ENCODE data around the gene SLC22A4.

Gene SLC22A4

GRCh38 chr5:132299917-132300316 lies 5.7 kb downstream of the SLC22A4 start:
- no peak for DNase-seq (ENCODE audit: low read depth in 3 of 3)

GRCh38 chr5:132300577-132301343 lies 6.6 kb downstream of the SLC22A4 start:
- no peak for DNase-seq (ENCODE audit: low read depth in 3 of 3)

- DNase-seq (ENCODE audit: low read depth in 3 of 3): no peak
These were observed 7.4 kb downstream of the SLC22A4 start for GRCh38 chr5:132301344-132302271.

DNA sequence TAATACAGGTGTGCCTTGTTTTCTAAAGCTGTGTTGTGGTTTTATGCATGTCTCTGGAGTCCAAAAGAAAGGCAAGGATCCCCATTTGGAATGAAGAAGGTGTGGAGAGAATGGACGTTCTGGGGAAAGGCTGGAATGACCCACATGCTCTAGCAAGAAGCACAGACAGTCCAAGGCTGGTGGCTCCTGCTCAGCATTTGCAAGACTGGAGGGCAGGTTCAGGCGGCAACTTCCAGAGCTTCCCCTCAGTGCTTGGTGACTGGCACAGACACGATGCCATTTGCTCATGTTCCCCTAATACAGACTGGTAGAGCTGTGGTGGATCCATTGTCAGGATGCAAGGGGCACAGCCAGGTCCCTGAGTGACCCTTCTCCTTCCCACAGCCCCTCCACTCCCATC lies 8.2 kb downstream of the SLC22A4 start:
- no peak for DNase-seq (ENCODE audit: low read depth in 3 of 3)

DNA sequence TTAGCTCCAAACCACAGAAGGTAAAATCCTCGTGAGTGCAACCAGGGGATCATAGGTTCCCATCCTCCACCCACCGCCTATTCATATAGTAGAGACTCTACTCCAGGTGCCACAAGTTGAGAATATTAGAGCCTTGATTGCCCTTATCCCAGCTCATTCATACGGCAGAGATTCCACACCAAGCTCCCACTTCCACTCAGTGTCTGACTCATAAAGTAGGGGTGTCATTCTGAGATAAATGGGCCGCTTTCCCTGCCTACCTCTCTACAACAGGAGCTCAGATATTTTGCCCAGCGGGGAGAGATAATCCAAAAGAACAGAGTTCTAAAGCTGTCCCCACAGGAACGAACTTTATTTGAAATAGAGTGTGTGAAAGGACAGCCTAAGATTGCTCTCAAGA lies 9.4 kb downstream of the SLC22A4 start:
- no peak for DNase-seq (ENCODE audit: low read depth in 3 of 3)

DNA sequence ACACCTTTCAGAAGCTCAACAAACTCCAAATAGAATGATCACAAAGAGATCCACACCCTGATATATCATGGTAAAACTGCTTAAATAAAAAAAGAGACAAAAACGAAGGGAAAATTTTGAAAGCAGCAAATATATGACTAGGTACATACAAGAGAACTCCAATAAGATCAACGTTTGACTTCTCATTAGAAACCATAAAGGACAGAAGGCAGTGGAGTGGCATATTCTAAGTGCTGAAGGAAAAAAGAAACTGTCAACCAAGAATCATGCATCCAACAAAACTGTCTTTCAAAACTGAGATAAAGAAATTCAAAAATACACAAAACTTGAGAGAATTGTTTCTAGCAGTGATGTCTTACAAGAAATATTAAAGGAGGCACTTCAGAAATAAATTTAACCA lies 11.2 kb downstream of the SLC22A4 start:
- DNase-seq (ENCODE audit: low read depth in 3 of 3): no peak

DNA sequence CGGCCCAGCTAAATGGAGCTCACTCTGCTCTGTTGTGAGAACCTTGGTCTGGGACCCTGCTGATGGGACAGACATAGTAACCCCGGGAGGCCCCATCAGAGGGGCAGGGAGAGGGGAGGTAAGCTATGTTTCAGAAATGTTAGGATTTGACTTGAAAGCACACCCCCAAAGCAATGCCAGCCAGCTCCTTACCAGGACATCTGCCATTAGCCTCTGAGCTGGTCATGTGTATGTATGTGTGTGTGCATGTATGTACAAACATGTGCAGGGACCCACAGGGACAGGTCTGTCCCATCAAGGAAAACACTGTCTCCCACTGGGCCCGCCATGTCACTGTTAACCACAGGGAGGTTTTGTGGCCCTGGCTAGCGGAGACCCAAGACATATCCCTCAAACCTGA lies 14.5 kb downstream of the SLC22A4 start:
- DNase-seq (ENCODE audit: low read depth in 3 of 3): no peak

- no peak for DNase-seq (ENCODE audit: low read depth in 3 of 3)
These were observed 15.5 kb downstream of the SLC22A4 start for GRCh38 chr5:132309679-132310078.

DNA sequence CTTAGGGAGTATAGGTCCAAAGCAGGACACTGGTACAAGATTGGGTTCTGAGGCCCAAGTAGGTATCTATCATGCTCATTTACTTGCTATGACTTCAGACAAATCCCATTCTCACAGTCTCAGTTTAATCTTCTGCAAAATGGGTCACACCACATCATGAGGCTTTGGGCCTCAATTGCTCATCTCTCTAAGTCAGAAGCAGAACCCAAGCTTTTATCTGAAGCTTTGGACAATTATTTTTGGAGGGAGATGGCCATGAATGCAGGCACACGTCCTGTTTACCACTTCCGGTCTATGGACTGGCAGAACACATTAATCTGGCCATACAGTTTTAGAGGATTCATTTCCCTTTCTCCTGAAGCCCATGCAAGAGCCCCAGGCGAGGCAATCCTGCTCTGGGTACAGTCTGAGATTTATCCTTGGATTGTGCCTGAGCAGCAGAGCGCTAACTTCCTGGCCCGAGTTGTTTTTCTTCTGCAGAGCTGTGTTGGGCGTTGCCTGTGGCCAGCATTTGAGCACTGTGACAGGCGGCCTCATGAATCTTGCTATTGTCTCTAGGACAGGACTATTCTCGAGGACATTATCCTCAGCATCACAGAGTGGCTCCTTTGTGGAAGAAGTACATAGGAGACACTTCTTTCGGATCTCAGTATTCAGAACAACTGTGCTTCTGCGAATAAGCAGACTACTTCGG lies 16.1 kb downstream of the SLC22A4 start:
- DNase-seq (ENCODE audit: low read depth in 3 of 3): no peak

GRCh38 chr5:132313366-132313765 lies 19.2 kb downstream of the SLC22A4 start:
- no peak for DNase-seq (ENCODE audit: low read depth in 3 of 3)

GRCh38 chr5:132313961-132314432 lies 19.8 kb downstream of the SLC22A4 start:
- DNase-seq (ENCODE audit: low read depth in 3 of 3): no peak

DNA sequence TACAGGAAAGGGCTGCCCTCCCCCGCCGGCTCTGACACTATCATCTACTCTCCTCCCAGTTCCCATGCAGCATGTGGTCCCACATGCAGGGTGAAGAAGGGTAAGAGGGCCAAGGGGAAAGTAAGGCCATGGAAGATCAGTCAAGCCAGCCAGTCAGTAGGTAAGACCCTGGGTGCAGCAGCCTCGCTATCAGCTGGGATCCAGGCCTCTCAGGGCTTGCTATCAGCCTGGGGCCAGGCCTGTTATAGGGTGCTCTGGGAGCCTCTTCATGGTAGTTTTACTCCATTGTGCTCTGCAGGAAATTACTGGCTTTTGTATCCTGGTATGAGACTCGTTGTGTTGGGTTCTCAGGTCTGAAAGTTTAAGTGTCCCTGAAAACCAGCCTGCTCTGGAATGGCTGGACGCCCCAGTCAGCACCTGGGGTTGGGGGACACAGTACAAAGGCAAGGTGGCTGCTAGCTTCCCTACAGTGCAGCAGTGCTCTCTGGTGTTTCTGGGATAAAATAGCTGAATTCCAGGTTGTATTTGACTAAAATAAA lies 21.4 kb downstream of the SLC22A4 start:
- no peak for DNase-seq (ENCODE audit: low read depth in 3 of 3)

GRCh38 chr5:132319975-132320374 lies 25.8 kb downstream of the SLC22A4 start:
- DNase-seq (ENCODE audit: low read depth in 3 of 3): no peak

DNA sequence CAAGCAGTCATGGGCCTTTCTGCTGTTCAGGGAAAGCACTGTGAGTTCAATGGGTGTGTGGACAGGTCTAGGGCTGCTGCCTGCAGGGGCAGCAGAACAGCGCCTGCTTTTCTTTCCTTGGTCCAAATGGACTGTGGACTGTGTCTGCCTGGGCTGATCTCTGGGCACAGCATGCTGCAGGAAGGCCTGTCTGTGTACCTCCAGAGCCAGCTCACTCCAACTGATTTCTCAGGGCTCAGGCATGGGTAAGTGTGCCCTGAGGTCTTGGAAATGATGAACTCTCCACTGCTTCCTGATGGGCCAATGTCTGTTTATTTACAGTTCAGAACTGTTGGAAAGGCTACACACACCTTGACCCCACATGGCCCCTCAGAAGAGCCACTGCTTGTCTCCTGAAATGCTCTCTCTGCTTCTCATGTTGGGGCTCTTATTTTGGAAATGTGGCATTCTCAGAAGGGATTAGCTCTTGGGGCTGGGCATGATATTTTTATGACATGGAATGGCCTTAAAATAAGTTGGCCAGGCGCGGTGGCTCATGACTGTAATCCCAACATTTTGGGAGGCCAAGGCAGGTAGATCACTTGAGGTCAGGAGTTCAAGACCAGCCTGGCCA lies 27.0 kb downstream of the SLC22A4 start:
- DNase-seq (ENCODE audit: low read depth in 3 of 3): no peak

- no peak for DNase-seq (ENCODE audit: low read depth in 3 of 3)
These were observed 28.1 kb downstream of the SLC22A4 start for GRCh38 chr5:132322266-132322665.

GRCh38 chr5:132323202-132323601 lies 29.0 kb downstream of the SLC22A4 start:
- no peak for DNase-seq (ENCODE audit: low read depth in 3 of 3)

GRCh38 chr5:132325691-132326090 lies 31.5 kb downstream of the SLC22A4 start:
- DNase-seq (ENCODE audit: low read depth in 3 of 3): no peak

DNA sequence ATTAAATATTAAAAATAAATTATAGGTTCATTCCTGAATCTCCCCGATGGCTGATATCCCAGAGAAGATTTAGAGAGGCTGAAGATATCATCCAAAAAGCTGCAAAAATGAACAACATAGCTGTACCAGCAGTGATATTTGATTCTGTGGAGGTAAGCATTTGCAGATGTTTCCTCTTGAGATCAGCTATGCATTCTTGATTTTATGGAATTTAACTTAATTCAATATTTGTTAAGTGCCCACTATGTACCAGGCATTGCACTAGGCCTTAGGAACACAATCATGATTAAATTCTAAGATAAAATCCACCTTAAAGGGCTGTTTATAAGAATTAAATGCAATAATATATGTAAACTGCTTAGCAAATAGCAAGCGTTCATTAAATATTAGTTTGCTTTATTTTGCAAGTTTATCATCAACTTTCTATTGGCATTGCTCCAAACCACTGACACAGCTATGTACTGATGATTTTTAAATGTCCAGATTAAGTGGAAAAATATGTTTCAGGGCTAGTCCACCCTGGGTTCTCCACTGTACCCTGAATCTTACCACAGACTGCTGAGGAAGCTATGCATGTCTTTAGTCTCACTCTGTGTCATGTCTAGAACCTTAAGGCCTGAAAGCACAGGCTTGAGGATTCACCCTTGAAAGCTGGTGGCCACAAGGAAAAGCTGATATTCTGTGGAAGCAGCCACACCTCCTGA lies 33.2 kb downstream of the SLC22A4 start:
- DNase-seq (ENCODE audit: low read depth in 3 of 3): no peak

DNA sequence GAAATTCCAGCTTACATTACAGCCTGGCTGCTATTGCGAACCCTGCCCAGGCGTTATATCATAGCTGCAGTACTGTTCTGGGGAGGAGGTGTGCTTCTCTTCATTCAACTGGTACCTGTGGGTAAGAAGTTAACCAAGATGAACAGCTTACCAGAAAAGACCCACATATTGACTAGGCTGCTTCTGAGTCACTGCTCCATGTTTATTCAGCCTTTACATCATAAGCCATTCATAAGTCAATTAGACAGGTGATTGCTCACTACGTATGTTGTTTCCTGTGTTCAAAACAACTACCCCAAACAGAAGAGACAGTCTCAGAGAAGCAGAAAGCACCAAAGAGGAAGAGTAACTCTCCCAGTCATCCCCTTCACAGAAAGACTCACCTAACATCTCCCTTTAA lies 40.6 kb downstream of the SLC22A4 start:
- no peak for DNase-seq (ENCODE audit: low read depth in 3 of 3)

DNA sequence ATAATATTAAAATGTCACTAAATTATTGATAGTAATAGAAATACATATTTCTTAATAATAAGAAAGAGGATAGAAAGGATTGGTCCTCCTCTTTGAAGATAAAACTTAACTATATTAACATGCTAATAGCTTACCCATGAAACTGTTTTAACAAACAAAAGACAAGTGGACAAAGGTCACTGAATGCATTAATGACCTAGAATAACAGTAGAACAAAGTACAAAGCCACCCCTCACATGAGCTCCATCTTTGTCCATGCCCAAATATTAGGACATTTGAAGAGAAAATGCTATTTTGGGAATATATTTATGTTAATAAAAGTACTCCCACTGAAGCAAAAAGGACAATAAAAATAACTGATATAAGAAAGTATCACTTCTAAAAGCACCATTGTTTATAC lies 41.2 kb downstream of the SLC22A4 start:
- no peak for DNase-seq (ENCODE audit: low read depth in 3 of 3)

- no peak for DNase-seq (ENCODE audit: low read depth in 3 of 3)
These were observed 45.3 kb downstream of the SLC22A4 start for GRCh38 chr5:132339502-132339901.
